Activated naive CD8-positive, alpha-beta T cell treated with anti-CD3 and anti-CD28 coated beads, Interleukin-2, amount 50 U/mL, for 16 hours (primary cell): ENCODE measurements around the gene USE1.
A peak's percentile ranks its signal among the peaks of the same experiment; 100 is the strongest.

Experiments used
- DNase-seq: peaks from one replicate; pipeline ENCODE4 v3.0.0-alpha.2; 2020; ENCODE audit warnings: low read depth, low spot score

Gene USE1

GRCh38 chr19:17205237-17206140, 9.7 kb upstream of the USE1 start:
- no peak for DNase-seq

GRCh38 chr19:17206736-17207581, 8.2 kb upstream of the USE1 start:
- no peak for DNase-seq

- no peak for DNase-seq
These were observed 5.8 kb upstream of the USE1 start for GRCh38 chr19:17209126-17210036.

GRCh38 chr19:17210296-17210695, 4.9 kb upstream of the USE1 start:
- no peak for DNase-seq

- no peak for DNase-seq
These were observed 3.4 kb upstream of the USE1 start for GRCh38 chr19:17211547-17212446.

- DNase-seq: no peak
These were observed 1.8 kb upstream of the USE1 start for GRCh38 chr19:17213334-17213733.

- DNase-seq: no peak
These were observed 540 bp upstream of the USE1 start for GRCh38 chr19:17214508-17215126.

GRCh38 chr19:17216058-17216670, 1.0 kb downstream of the USE1 start:
- no peak for DNase-seq

GRCh38 chr19:17219286-17219685, 4.1 kb downstream of the USE1 start:
- DNase-seq: no peak

- DNase-seq: no peak
These were observed 5.1 kb downstream of the USE1 start for GRCh38 chr19:17220207-17220758.

- no peak for DNase-seq
These were observed 9.9 kb downstream of the USE1 start for GRCh38 chr19:17225053-17225452.

GRCh38 chr19:17226002-17226933, 11.1 kb downstream of the USE1 start, which contains the start of gene OCEL1:
Gene OCEL1, plus strand, starts transcription at chr19:17226226. Its CDS starts 22 bp downstream, at chr19:17226248.
- peak; percentile 93 for DNase-seq

GRCh38 chr19:17227798-17228367, 12.7 kb downstream of the USE1 start:
- DNase-seq: no peak

GRCh38 chr19:17229890-17230289, 14.7 kb downstream of the USE1 start:
- no peak for DNase-seq

- no peak for DNase-seq
These were observed 17.1 kb downstream of the USE1 start for GRCh38 chr19:17232258-17232657.

- DNase-seq: peak; percentile 40
These were observed 19.7 kb downstream of the USE1 start for GRCh38 chr19:17234911-17235299.

GRCh38 chr19:17235300-17235970, 20.3 kb downstream of the USE1 start:
- peak; percentile 28 for DNase-seq
